HUES6 (cell line): ENCODE data around the gene OVOL2.
"Not testable (repeated sequence)": the region's sequence is repeated elsewhere in the genome, so short reads cannot be mapped to it uniquely, and the experiment has no call there.

ENCODE experiments used
- H3K27ac ChIP-seq: 2 replicates; pipeline ENCODE4 v1.7.0; 2013; ENCODE audit warnings: low read depth, mild to moderate bottlenecking, low read length, inconsistent platforms
- H3K27me3 ChIP-seq: 2 replicates; pipeline ENCODE4 v1.6.1; 2013; ENCODE audit warnings: low read length; ENCODE audit not compliant: control insufficient read depth, insufficient read depth
- H3K36me3 ChIP-seq: 2 replicates; pipeline ENCODE4 v1.6.1; 2013; ENCODE audit warnings: low read length; ENCODE audit not compliant: control insufficient read depth, insufficient read depth
- H3K4me1 ChIP-seq: 2 replicates; pipeline ENCODE4 v1.6.1; 2013; ENCODE audit warnings: low read length; ENCODE audit not compliant: control insufficient read depth, insufficient read depth
- H3K4me3 ChIP-seq: 2 replicates; pipeline ENCODE4 v1.5.1; 2013; ENCODE audit warnings: low read depth, low read length
- H3K9ac ChIP-seq: one replicate; pipeline ENCODE4 v1.6.1; 2013; ENCODE audit warnings: mild to moderate bottlenecking, low read length
- H3K9me3 ChIP-seq: 2 replicates; pipeline ENCODE4 v1.6.1; 2013; ENCODE audit warnings: low read depth, low read length; ENCODE audit not compliant: control insufficient read depth, insufficient read depth

The OVOL2 gene

DNA sequence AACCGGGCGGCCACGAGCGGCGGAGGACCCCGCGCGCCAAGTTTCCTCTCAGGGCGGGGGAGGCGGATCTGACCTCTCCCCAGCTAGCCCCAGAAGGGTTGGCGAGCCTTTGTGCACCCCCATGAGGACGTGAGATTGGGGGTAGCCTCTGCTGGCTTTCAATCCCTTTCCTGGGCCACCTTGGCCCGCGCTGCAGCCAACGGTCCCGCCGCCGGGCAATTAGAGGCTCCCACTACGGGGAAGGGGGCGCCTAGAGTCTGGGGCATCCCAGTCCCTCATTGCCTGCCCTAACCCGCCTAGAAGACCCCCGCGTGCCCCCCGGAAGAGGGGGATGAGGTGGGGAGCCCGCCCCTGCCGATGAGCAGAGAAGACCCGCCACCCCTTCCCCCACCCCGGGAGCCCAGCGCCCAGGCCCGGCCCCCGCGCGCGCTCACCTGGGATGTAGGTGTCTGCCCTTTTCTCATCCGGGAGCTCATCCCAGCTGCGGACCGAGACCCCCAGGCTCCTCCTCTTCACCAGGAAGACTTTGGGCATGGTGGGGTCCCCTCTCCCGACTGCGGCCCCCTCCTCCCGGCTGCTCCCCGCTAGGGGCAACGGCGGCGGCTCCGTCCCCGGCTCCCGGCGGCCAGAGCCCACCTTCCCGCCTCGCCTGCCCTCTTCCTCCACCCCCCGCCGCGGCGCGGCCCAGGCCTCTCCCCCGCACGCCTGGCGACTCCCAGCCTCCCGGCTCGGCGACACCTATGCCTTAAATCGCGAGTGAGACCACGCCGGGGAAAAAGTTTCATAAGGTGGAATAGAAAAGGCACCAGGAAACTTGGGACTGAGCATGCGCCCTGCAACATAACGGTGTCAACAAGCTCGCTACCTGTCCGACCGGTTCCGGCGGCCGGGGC, at the start of gene OVOL2:
Gene OVOL2 (minus strand): TSS at position 816 of the 893 bp plus-strand sequence. CDS start 282 bp downstream, at position 534.
- H3K27me3 ChIP-seq = peaks cover 83% of the 10 kb centered on the region
- H3K36me3 ChIP-seq = no peaks in the 10 kb centered on the region
- H3K4me1 ChIP-seq = peaks cover 20% of the 10 kb centered on the region
- no peaks in the 10 kb centered on the region for H3K9me3 ChIP-seq
- peak within 1 kb of the TSS; percentile 82 for H3K4me3 ChIP-seq
- H3K9ac ChIP-seq = peak within 1 kb of the TSS; percentile 63
- no peak within 1 kb of the TSS for H3K27ac ChIP-seq

DNA sequence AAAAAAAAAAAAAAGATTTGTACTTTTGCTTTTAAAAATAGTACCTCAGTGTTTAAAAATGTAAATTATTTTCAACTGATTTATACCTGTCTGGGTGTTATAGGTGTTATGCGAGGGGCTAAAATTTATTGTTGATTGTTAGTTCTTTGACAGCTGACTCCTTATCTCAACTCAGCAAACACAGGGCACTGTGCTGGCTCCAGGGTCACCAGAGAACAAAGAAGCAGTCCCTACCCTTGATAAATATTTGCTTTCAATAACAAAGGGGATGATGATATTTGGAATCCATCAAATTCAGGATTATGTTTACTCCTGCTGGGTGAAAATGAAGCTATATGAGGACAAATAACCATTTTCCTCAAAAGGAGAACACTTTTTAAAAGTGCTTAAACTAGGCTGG, 45.8 kb upstream of the OVOL2 start:
- Histone ChIP-seq H3K36me3 (no peaks in the 10 kb centered on the region), H3K4me1 (peaks cover 14% of the 10 kb centered on the region), H3K9ac (no peak overlapping the region), H3K9me3 (no peaks in the 10 kb centered on the region), H3K27ac (no peak overlapping the region), H3K4me3 (no peak overlapping the region), H3K27me3 (no peaks in the 10 kb centered on the region)

DNA sequence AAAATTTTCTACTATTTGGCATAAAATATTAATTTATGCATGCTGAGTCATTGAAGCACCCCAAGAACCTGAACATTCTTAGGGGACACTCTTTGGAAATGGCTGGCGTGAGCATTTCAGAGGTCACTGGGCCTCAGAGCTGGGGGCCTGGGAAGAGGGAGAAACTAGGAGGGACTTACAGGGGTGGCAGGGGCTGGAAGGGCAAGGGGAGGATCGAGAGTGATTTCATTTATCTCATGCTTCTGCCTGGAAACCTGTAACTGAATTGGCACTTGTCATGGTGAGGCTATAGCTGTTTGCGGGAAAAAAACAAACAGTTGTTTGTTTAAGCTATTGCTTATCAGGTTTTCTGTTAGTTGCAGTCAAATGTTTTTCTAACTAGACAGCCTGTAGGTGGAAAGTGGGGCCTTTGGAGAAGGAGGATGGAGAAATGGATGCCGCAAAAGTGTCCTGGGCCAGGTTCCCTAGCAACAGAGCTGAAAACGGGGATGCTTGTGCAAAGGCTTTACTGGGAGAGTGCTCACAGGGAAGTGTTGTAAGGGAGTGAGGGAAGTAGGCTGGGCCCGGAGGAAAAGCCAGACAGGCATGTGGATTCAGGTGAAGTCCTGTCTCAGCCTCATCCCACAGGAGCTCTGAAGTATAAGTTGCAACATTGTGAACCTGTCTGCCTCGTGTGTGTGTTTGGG, 43.6 kb upstream of the OVOL2 start:
- Histone ChIP-seq H3K27me3 (no peaks in the 10 kb centered on the region), H3K9ac (no peak overlapping the region), H3K4me1 (peaks cover 14% of the 10 kb centered on the region), H3K27ac (no peak overlapping the region), H3K9me3 (no peaks in the 10 kb centered on the region), H3K36me3 (no peaks in the 10 kb centered on the region), H3K4me3 (peak overlapping the region; percentile 15; the same call in 1 of the 2 replicates)

DNA sequence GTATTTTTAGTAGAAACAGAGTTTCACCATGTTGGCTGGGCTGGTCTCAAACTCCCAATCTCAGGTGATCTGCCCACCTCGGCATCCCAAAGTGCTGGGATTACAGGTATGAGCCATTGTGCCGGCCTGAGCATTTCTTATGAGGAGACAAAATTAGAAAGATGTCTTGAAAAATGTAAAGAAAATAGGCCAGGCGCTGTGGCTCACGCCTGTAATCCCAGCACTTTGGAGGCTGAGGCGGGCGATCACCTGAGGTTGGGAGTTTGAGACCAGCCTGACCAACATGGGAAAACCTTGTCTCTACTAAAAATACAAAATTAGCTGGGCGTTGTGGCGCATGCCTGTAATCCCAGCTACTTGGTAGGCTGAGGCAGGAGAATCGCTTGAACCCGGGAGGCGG, 42.9 kb upstream of the OVOL2 start:
- H3K4me1 ChIP-seq = peaks cover 14% of the 10 kb centered on the region
- H3K9ac ChIP-seq, H3K4me3 ChIP-seq, H3K27ac ChIP-seq, H3K36me3 ChIP-seq, H3K27me3 ChIP-seq, H3K9me3 ChIP-seq: not testable (repeated sequence)

DNA sequence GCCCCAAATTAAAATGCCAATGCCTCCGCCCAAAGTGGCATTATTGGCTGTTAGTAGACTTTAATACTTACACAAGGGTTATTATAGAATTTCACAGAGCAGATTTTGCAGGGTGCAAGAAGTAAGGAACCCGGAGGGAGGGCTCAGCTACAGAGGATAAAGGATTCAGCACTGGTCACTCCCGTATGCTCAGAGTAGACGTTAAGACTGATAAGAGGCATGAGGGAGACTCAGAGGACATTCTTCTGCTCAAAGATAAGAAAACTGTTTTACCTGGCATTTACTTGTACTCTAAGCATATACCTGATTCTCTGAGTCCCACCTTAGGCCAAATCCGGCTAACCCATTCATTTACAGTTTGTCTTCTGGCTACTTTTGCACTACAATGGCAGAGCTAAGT, 36.5 kb upstream of the OVOL2 start:
- no peak overlapping the region for H3K9ac ChIP-seq

DNA sequence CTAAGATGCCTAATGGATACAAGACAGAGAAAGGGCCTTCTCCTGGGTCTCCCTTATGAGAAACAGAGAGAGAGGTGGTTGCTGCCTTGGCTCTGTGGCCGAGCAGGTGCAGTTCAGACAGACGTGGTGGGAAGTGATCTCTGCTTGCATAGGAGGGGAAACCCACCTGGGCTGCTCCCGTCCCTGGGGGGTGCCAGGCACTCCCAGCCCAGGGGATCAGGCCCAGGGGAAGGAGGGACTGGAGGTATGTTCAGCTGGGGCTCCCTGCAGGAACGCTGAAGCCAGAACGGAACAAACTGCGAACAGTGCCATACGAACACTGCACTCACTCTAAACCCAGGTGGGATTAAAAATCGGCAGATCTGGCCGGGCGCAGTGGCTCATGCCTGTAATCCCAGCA, 35.7 kb upstream of the OVOL2 start:
- no peak overlapping the region for H3K9ac ChIP-seq

More for the DNA sequence above, 36.5 kb upstream of the OVOL2 start:
- Histone ChIP-seq H3K27ac (no peak overlapping the region), H3K27me3 (no peaks in the 10 kb centered on the region), H3K9me3 (no peaks in the 10 kb centered on the region), H3K4me3 (no peak overlapping the region), H3K36me3 (no peaks in the 10 kb centered on the region), H3K4me1 (no peaks in the 10 kb centered on the region)

DNA sequence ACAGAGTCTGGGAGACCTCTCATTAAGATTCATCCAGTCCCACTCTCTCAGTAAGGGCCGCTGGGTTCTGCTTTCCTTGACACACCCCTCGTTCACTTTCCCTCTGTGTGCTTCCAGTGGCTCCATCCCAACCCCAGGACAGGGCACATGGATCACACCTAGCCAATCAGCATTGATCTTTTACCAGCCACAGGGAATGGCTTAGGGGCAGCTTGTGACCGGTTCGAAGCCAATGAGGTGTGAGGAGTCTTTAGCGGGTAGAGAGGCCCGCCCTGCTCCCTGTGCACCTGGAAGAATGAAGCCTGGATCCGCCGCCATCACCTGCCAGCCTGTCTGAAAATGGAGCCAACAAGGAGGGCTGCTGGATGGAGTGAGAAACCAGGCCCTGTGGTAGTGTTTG, 35.2 kb upstream of the OVOL2 start:
- Histone ChIP-seq H3K27me3 (no peaks in the 10 kb centered on the region), H3K36me3 (no peaks in the 10 kb centered on the region), H3K27ac (no peak overlapping the region), H3K9ac (no peak overlapping the region), H3K4me1 (no peaks in the 10 kb centered on the region), H3K4me3 (no peak overlapping the region), H3K9me3 (no peaks in the 10 kb centered on the region)

More for the DNA sequence above, 35.7 kb upstream of the OVOL2 start:
- Histone ChIP-seq H3K9me3 (no peaks in the 10 kb centered on the region), H3K4me3 (no peak overlapping the region), H3K27me3 (no peaks in the 10 kb centered on the region), H3K36me3 (no peaks in the 10 kb centered on the region), H3K27ac (no peak overlapping the region), H3K4me1 (no peaks in the 10 kb centered on the region)

DNA sequence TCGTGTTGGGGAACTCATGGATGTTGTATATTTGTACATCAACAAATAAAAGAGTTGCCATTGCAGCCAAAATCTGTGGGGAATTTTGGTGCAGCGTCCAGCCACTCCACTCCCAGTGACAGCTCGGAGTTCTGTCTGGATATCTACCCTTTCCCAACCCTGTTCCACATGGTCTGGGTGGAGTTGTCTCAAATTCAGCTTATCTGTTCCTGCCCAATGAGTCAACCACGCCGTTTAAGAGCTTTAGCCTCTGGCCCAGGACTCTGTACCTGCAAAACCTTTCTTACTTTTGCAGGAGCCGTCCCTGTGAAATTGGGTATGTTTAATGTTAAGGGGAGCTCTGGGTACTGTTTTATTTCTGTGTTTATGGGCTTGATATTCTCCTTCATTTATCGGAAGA, 33.9 kb upstream of the OVOL2 start:
- Histone ChIP-seq H3K36me3 (no peaks in the 10 kb centered on the region), H3K9me3 (no peaks in the 10 kb centered on the region), H3K9ac (no peak overlapping the region), H3K27me3 (no peaks in the 10 kb centered on the region), H3K4me1 (no peaks in the 10 kb centered on the region), H3K27ac (no peak overlapping the region), H3K4me3 (no peak overlapping the region)

DNA sequence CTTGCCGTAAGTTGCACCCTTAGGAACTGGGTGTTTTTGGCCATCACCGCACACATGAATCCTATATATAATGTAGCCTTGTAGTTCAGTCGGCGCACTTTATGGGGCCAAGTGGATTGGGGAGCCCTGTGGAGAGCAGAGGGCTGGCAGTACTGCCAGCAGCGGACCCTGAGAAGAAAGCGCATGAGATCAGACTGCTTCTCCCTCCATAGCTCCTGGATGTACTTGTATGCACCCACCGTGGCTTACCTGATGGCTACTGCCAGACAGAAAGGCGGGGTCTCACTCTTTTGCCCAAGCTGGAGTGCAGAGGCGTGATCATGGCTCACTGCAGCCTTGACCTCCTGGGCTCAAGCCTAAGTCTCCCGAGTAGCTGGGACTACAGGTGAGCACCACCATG, 32.8 kb upstream of the OVOL2 start:
- H3K9ac ChIP-seq = no peak overlapping the region
- no peaks in the 10 kb centered on the region for H3K27me3 ChIP-seq
- no peaks in the 10 kb centered on the region for H3K36me3 ChIP-seq
- no peak overlapping the region for H3K4me3 ChIP-seq
- no peak overlapping the region for H3K27ac ChIP-seq
- H3K4me1 ChIP-seq = no peaks in the 10 kb centered on the region
- no peaks in the 10 kb centered on the region for H3K9me3 ChIP-seq

DNA sequence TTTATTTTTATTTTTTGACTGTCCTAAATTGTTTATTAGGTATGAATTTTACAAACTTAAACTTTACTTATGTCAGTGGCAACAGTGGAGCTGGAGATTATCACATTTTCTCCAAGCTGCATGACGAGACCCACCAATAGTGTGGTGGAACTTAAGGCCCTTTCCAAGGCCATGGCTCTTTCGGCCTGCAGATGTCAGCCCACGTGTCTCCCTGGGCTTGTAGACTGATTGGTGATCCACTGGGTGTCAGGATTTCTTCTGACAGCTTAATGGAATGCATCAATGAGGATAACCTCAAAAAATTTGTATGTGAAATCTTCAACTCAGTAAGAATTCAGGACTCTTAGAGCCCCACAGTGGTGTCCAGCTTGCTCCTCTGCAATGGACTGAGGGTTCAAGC, 32.3 kb upstream of the OVOL2 start:
- no peak overlapping the region for H3K4me3 ChIP-seq
- no peaks in the 10 kb centered on the region for H3K27me3 ChIP-seq

DNA sequence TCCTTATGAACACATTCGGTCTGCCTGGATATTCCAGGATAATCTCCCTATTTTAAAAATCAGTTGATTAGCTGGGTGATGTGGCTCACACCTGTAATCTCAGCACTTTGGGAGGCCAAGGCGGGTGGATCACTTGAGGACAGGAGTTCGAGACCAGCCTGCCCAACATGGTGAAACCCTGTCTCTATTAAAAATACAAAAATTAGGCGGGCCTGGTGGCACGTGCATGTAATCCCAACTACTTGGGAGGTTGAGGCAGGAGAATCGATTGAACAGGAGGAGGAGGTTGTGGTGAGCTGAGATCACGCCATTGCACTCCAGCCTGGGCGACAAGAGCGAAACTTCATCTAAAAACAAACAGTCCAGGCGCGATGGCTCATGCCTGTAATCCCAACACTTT, 31.1 kb upstream of the OVOL2 start:
- not testable (repeated sequence) for H3K36me3 ChIP-seq, H3K4me1 ChIP-seq, H3K27ac ChIP-seq

More for the DNA sequence above, 32.3 kb upstream of the OVOL2 start:
- Histone ChIP-seq H3K36me3 (no peaks in the 10 kb centered on the region), H3K9me3 (no peaks in the 10 kb centered on the region), H3K9ac (no peak overlapping the region), H3K4me1 (no peaks in the 10 kb centered on the region), H3K27ac (no peak overlapping the region)

More for the DNA sequence above, 31.1 kb upstream of the OVOL2 start:
- not testable (repeated sequence) for H3K9me3 ChIP-seq, H3K9ac ChIP-seq, H3K27me3 ChIP-seq, H3K4me3 ChIP-seq
